ENCODE data around the gene C1QTNF1. TPM values are rescaled to one million over a fixed set of nuclear protein-coding genes. Genes with fewer than 3 reads are reported as not detected.
"Not testable (repeated sequence)": the region's sequence is repeated elsewhere in the genome, so short reads cannot be mapped to it uniquely, and the experiment has no call there.

The C1QTNF1 gene
- total and polyA plus RNA-seq, 2 experiments from 2014 or later: 6.8 to 16.4 TPM

- H3K27ac ChIP-seq: no peak overlapping the region
- no peaks in the 10 kb centered on the region for H3K4me1 ChIP-seq (ENCODE audit: low read depth)
- H3K27me3 ChIP-seq: no peaks in the 10 kb centered on the region
- no peak overlapping the region for H3K4me3 ChIP-seq
- no peaks in the 10 kb centered on the region for H3K9me3 ChIP-seq (ENCODE audit: low read depth)
- TF ChIP-seq CTCF (IDR thresholded peaks at IDR 0.05; ENCODE audit: low read depth, low read length): no peak
- no peaks in the 10 kb centered on the region for H3K36me3 ChIP-seq
- DNase-seq (ENCODE audit: low read depth in 1 of 2, low spot score in 1 of 2): no peak
These were observed 48.6 kb downstream of the C1QTNF1 start for GRCh38 chr17:79072544-79072943.

GRCh38 chr17:79073016-79073705, 49.2 kb downstream of the C1QTNF1 start:
- Histone ChIP-seq H3K36me3 (no peaks in the 10 kb centered on the region), H3K4me3 (no peak overlapping the region), H3K27ac (no peak overlapping the region), H3K27me3 (no peaks in the 10 kb centered on the region), H3K9me3 (ENCODE audit: low read depth) (no peaks in the 10 kb centered on the region), H3K4me1 (ENCODE audit: low read depth) (no peaks in the 10 kb centered on the region)
- no peak for DNase-seq (ENCODE audit: low read depth in 1 of 2, low spot score in 1 of 2)
- no peak for TF ChIP-seq CTCF (IDR thresholded peaks at IDR 0.05; ENCODE audit: low read depth, low read length)

- Histone ChIP-seq H3K27me3 (no peaks in the 10 kb centered on the region), H3K4me3 (no peak overlapping the region), H3K36me3 (no peaks in the 10 kb centered on the region), H3K9me3 (ENCODE audit: low read depth) (no peaks in the 10 kb centered on the region), H3K27ac (no peak overlapping the region), H3K4me1 (ENCODE audit: low read depth) (no peaks in the 10 kb centered on the region)
- no peak for DNase-seq (ENCODE audit: low read depth in 1 of 2, low spot score in 1 of 2)
- TF ChIP-seq CTCF (IDR thresholded peaks at IDR 0.05; ENCODE audit: low read depth, low read length): no peak
These were observed 49.7 kb downstream of the C1QTNF1 start for GRCh38 chr17:79073706-79074088.

DNA sequence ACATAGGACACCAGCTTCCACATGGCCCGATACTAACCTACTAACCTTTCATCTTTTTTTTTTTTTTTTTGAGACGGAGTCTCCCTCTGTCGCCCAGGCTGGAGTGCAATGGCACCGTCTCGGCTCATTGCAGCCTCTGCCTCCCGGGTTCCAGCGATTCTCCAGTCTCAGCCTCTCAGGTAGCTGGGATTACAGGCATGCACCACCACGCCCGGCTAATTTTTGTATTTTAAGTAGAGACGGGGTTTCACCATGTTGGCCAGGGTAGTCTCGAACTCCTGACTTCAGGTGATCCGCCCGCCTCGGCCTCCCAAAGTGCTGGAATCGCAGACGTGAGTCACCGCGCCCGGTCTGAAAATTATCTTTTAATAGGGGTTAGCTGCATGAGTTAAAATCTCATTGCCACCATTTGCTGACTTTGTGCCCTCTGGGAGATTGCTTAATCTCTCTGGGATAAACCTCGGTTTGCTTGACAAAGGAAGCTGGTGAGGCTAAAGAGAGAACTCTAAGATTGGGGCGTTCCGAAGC, 50.2 kb downstream of the C1QTNF1 start:
- H3K4me1 ChIP-seq (ENCODE audit: low read depth): not testable (repeated sequence)
- H3K4me3 ChIP-seq: peak overlapping the region; percentile 96

GRCh38 chr17:79074649-79075445, 50.9 kb downstream of the C1QTNF1 start, which contains the start of gene ENGASE:
Gene ENGASE (plus strand): TSS chr17:79074824. CDS start chr17:79074945, 121 bp downstream.
- peak within 1 kb of the TSS; percentile 82 for H3K27ac ChIP-seq

More for the DNA sequence above, 50.2 kb downstream of the C1QTNF1 start:
- H3K27me3 ChIP-seq; H3K27ac ChIP-seq; H3K9me3 ChIP-seq (ENCODE audit: low read depth); DNase-seq (ENCODE audit: low read depth in 1 of 2, low spot score in 1 of 2); H3K36me3 ChIP-seq: not testable (repeated sequence)

More at GRCh38 chr17:79074649-79075445, 50.9 kb downstream of the C1QTNF1 start, which contains the start of gene ENGASE:
- no peaks in the 10 kb centered on the region for H3K9me3 ChIP-seq (ENCODE audit: low read depth)
- DNase-seq (ENCODE audit: low read depth in 1 of 2, low spot score in 1 of 2): peak; percentile 96 to 98
- H3K4me3 ChIP-seq: peak within 1 kb of the TSS; percentile 96
- H3K4me1 ChIP-seq (ENCODE audit: low read depth): no peaks in the 10 kb centered on the region
- no peak for TF ChIP-seq CTCF (IDR thresholded peaks at IDR 0.05; ENCODE audit: low read depth, low read length)
- H3K36me3 ChIP-seq: peaks cover 4% of the 10 kb centered on the region
- no peaks in the 10 kb centered on the region for H3K27me3 ChIP-seq
